CD4-positive, alpha-beta memory T cell (primary cell): ENCODE data around the gene TPM4. TPM values are rescaled to one million over a fixed set of nuclear protein-coding genes. Genes with fewer than 3 reads are reported as not detected.
A peak's percentile ranks its signal among the peaks of the same experiment; 100 is the strongest.

Experiments used
- CTCF ChIA-PET: fragments of 350-600 bp; sonication (Branson Sonifier 250); formaldehyde crosslinking; loops from one replicate; lab custom pipeline; 2021; ENCODE audit warnings: inconsistent platforms; ENCODE audit not compliant: partially characterized antibody; lab: Charles Lee
- POLR2A ChIA-PET: fragments of 350-600 bp; sonication (Branson Sonifier 250); formaldehyde crosslinking; loops from one replicate; lab custom pipeline; 2021; ENCODE audit not compliant: partially characterized antibody; lab: Charles Lee
- DNase-seq, 5 donors: peaks; one replicate each; pipeline versions ENCODE4 v3.0.0 to v3.0.0-alpha.2; 2020 to 2022; ENCODE audit warnings: mixed read lengths in 1 of 5
- H3K27ac ChIP-seq: one replicate; pipeline ENCODE4 v1.7.0; 2013; ENCODE audit warnings: low read depth, low read length
- H3K27me3 ChIP-seq: 2 replicates; pipeline ENCODE4 v1.7.0; 2013; ENCODE audit warnings: mild to moderate bottlenecking, low read length, moderate library complexity; ENCODE audit not compliant: insufficient read depth
- H3K36me3 ChIP-seq: 2 replicates; pipeline ENCODE4 v1.7.0; 2013; ENCODE audit warnings: mild to moderate bottlenecking, low read length, moderate library complexity; ENCODE audit not compliant: insufficient read depth
- H3K4me1 ChIP-seq: 2 replicates; pipeline ENCODE4 v1.7.0; 2013; ENCODE audit warnings: mild to moderate bottlenecking, low read length, moderate library complexity; ENCODE audit not compliant: insufficient read depth
- H3K4me3 ChIP-seq, 2 donors: one replicate each; pipeline ENCODE4 v1.7.0; 2013; ENCODE audit warnings: low read length in 2 of 2, mild to moderate bottlenecking in 1 of 2
- H3K9me3 ChIP-seq, 2 donors: one replicate each; pipeline ENCODE4 v1.7.0; 2013; ENCODE audit warnings: low read length in 2 of 2, control low read depth in 1 of 2; ENCODE audit not compliant: control insufficient read depth in 1 of 2
- H3K27ac Mint-ChIP-seq, 7 donors: one replicate each; pipeline ENCODE4 v1.8.0; 2020 to 2021; ENCODE audit warnings: mixed read lengths in 7 of 7, mild to moderate bottlenecking in 6 of 7, inconsistent platforms in 3 of 7, moderate library complexity in 3 of 7
- H3K27me3 Mint-ChIP-seq, 2 donors: one replicate each; pipeline ENCODE4 v1.8.0; 2020 to 2021; ENCODE audit warnings: mixed read lengths in 2 of 2
- H3K36me3 Mint-ChIP-seq, 2 donors: one replicate each; pipeline ENCODE4 v1.8.0; 2020 to 2021; ENCODE audit warnings: mixed read lengths in 2 of 2, inconsistent platforms in 1 of 2, mild to moderate bottlenecking in 1 of 2
- H3K4me1 Mint-ChIP-seq, 4 donors: one replicate each; pipeline ENCODE4 v1.8.0; 2020 to 2021; ENCODE audit warnings: mixed read lengths in 4 of 4, mild to moderate bottlenecking in 1 of 4
- H3K4me3 Mint-ChIP-seq, 8 donors: one replicate each; pipeline ENCODE4 v1.8.0; 2020 to 2021; ENCODE audit warnings: mixed read lengths in 8 of 8, mild to moderate bottlenecking in 7 of 8, moderate library complexity in 6 of 8, inconsistent platforms in 3 of 8
- H3K9me3 Mint-ChIP-seq, 8 donors: one replicate each; pipeline ENCODE4 v1.8.0; 2020 to 2021; ENCODE audit warnings: mixed read lengths in 8 of 8, mild to moderate bottlenecking in 5 of 8, inconsistent platforms in 3 of 8, moderate library complexity in 1 of 8
- intact Hi-C: fragments of 100-400 bp; cut with micrococcal nuclease; formaldehyde crosslinking; loops from one replicate; pipeline ENCODE4 v1.15.1; 2023
- polyA plus RNA-seq, 2 donors: library from polyadenylated mRNA; unstranded; fragments of 300-500 nt; fragmentation: Illumina TruSeq; gene quantifications; one replicate each; pipeline ENCODE4 v1.2.3, GENCODE V29; 2021
- total RNA-seq, 2 experiments: library from RNA; stranded (reverse); gene quantifications; one replicate each; pipeline ENCODE4 v1.2.3, GENCODE V29; 2021

TPM4 gene
- total and polyA plus RNA-seq, 4 experiments from 2014 or later = 76.7 to 134 (median 95.8) TPM

- H3K4me3 Mint-ChIP-seq = no peak overlapping the region
- intact Hi-C loops = loop anchor here (2.0 kb wide), 1 partner anchor 16 kb away; no protein-coding TSS in a partner anchor
- Histone ChIP-seq H3K4me3 (no peak overlapping the region), H3K36me3 (no peaks in the 10 kb centered on the region), H3K27ac (no peak overlapping the region), H3K27me3 (no peaks in the 10 kb centered on the region), H3K4me1 (peaks cover 12% of the 10 kb centered on the region), H3K9me3 (no peaks in the 10 kb centered on the region)
- peak overlapping the region in 4 of 7 donors; percentile 15 to 56 (median 34) for H3K27ac Mint-ChIP-seq
- DNase-seq = peak; percentile 62 to 73 (median 67)
- peaks cover 0 to 4% (median 0%) of the 10 kb centered on the region in 8 donors for H3K9me3 Mint-ChIP-seq
- peaks cover 13 to 22% (median 19%) of the 10 kb centered on the region in 4 donors for H3K4me1 Mint-ChIP-seq
- CTCF ChIA-PET = interaction anchor here (0.6 to 9.1 kb wide), 28 partner anchors 8 to 268 kb away, joined by 3 to 116 read pairs (median 6); partner anchors contain the start of genes FAM32A, HSH2D and RAB8A
- no peaks in the 10 kb centered on the region for H3K27me3 Mint-ChIP-seq
- POLR2A ChIA-PET = interaction anchor here (0.6 to 2.6 kb wide), 5 partner anchors 8 to 48 kb away, joined by 3 to 13 read pairs (median 5); partner anchors contain the start of gene RAB8A
- no peaks in the 10 kb centered on the region for H3K36me3 Mint-ChIP-seq
Measured at GRCh38 chr19:16062789-16063188, 13.5 kb upstream of the TPM4 start.

GRCh38 chr19:16064209-16064889, 11.9 kb upstream of the TPM4 start:
- intact Hi-C loops = no loop called here
- Mint-ChIP-seq H3K4me1 (peaks cover 13 to 22% (median 19%) of the 10 kb centered on the region in 4 donors), H3K27me3 (no peaks in the 10 kb centered on the region), H3K36me3 (no peaks in the 10 kb centered on the region), H3K4me3 (no peak overlapping the region), H3K27ac (no peak overlapping the region), H3K9me3 (peaks cover 0 to 4% (median 0%) of the 10 kb centered on the region in 8 donors)
- Histone ChIP-seq H3K36me3 (no peaks in the 10 kb centered on the region), H3K4me1 (peaks cover 21% of the 10 kb centered on the region), H3K4me3 (no peak overlapping the region), H3K27me3 (no peaks in the 10 kb centered on the region), H3K9me3 (no peaks in the 10 kb centered on the region), H3K27ac (no peak overlapping the region)
- ChIA-PET CTCF (interaction anchor here (0.8 to 9.1 kb wide), 16 partner anchors 9 to 253 kb away, joined by 3 to 116 read pairs (median 13); partner anchors contain the start of genes FAM32A, HSH2D and RAB8A), POLR2A (interaction anchor here (0.9 to 2.6 kb wide), 5 partner anchors 13 to 47 kb away, joined by 3 to 13 read pairs (median 3); partner anchors contain the start of gene RAB8A)
- DNase-seq = no peak

- H3K4me1 Mint-ChIP-seq = peaks cover 20 to 24% (median 21%) of the 10 kb centered on the region in 4 donors
- Histone ChIP-seq H3K4me1 (peaks cover 45% of the 10 kb centered on the region), H3K36me3 (no peaks in the 10 kb centered on the region), H3K4me3 (no peak overlapping the region), H3K9me3 (no peaks in the 10 kb centered on the region), H3K27me3 (no peaks in the 10 kb centered on the region), H3K27ac (no peak overlapping the region)
- no peaks in the 10 kb centered on the region for H3K36me3 Mint-ChIP-seq
- peaks cover 0 to 2% (median 0%) of the 10 kb centered on the region in 8 donors for H3K9me3 Mint-ChIP-seq
- ChIA-PET CTCF (interaction anchor here (0.8 to 9.1 kb wide), 15 partner anchors 9 to 261 kb away, joined by 3 to 116 read pairs (median 5); partner anchors contain the start of genes FAM32A, HSH2D, RAB8A and TPM4), POLR2A (interaction anchor here (1.0 to 1.2 kb wide), 7 partner anchors 10 to 77 kb away, joined by 3 to 5 read pairs (median 4); partner anchors contain the start of genes HSH2D and TPM4)
- peak; percentile 55 to 68 (median 56) for DNase-seq
- no peaks in the 10 kb centered on the region for H3K27me3 Mint-ChIP-seq
- intact Hi-C loops = loop anchor here (1.0 kb wide), 2 partner anchors 45 to 116 kb away; partner anchors contain the start of gene RAB8A
- H3K27ac Mint-ChIP-seq = peak overlapping the region; percentile 62 to 95 (median 79)
- peak overlapping the region in 1 of 8 donors; percentile 45 for H3K4me3 Mint-ChIP-seq
Measured at GRCh38 chr19:16066611-16067104, 9.6 kb upstream of the TPM4 start.

GRCh38 chr19:16067205-16067938, 8.9 kb upstream of the TPM4 start:
- Histone ChIP-seq H3K27me3 (no peaks in the 10 kb centered on the region), H3K36me3 (no peaks in the 10 kb centered on the region), H3K4me1 (peaks cover 52% of the 10 kb centered on the region), H3K9me3 (no peaks in the 10 kb centered on the region), H3K4me3 (no peak overlapping the region), H3K27ac (no peak overlapping the region)
- POLR2A ChIA-PET = interaction anchor here (1.0 kb wide), 2 partner anchors 19 to 77 kb away, joined by 4 to 5 read pairs; partner anchors contain the start of gene HSH2D
- DNase-seq = no peak
- CTCF ChIA-PET = interaction anchor here (1.3 to 9.1 kb wide), 10 partner anchors 9 to 118 kb away, joined by 4 to 116 read pairs (median 6); partner anchors contain the start of genes FAM32A, RAB8A and TPM4
- Mint-ChIP-seq H3K9me3 (no peaks in the 10 kb centered on the region), H3K27ac (peak overlapping the region in 1 of 7 donors; percentile 78), H3K36me3 (no peaks in the 10 kb centered on the region), H3K4me3 (no peak overlapping the region), H3K4me1 (peaks cover 17 to 22% (median 22%) of the 10 kb centered on the region in 4 donors), H3K27me3 (no peaks in the 10 kb centered on the region)
- intact Hi-C loops = no loop called here

- ChIA-PET CTCF (interaction anchor here (0.7 kb wide), 1 partner anchor 116 kb away, joined by 4 read pairs; the partner anchor contains the start of gene FAM32A), POLR2A (interaction anchor here (0.6 kb wide), 1 partner anchor 41 kb away, joined by 5 read pairs; no protein-coding TSS in a partner anchor)
- no peaks in the 10 kb centered on the region for H3K9me3 Mint-ChIP-seq
- H3K4me3 Mint-ChIP-seq = no peak overlapping the region
- H3K27ac Mint-ChIP-seq = no peak overlapping the region
- no peaks in the 10 kb centered on the region for H3K36me3 Mint-ChIP-seq
- no peaks in the 10 kb centered on the region for H3K27me3 ChIP-seq
- no peaks in the 10 kb centered on the region for H3K9me3 ChIP-seq
- intact Hi-C loops = no loop called here
- H3K4me3 ChIP-seq = no peak overlapping the region
- H3K27ac ChIP-seq = peak overlapping the region; percentile 89
- DNase-seq = no peak
- peaks cover 62% of the 10 kb centered on the region for H3K4me1 ChIP-seq
- H3K4me1 Mint-ChIP-seq = peaks cover 17 to 29% (median 26%) of the 10 kb centered on the region in 4 donors
- no peaks in the 10 kb centered on the region for H3K27me3 Mint-ChIP-seq
- no peaks in the 10 kb centered on the region for H3K36me3 ChIP-seq
Measured at GRCh38 chr19:16068696-16069259, 7.5 kb upstream of the TPM4 start.

GRCh38 chr19:16069813-16070365, 6.4 kb upstream of the TPM4 start:
- peak overlapping the region in 1 of 2 donors; percentile 46 for H3K4me3 ChIP-seq
- Mint-ChIP-seq H3K9me3 (no peaks in the 10 kb centered on the region), H3K4me3 (peak overlapping the region in 2 of 8 donors; percentile 77 to 80), H3K4me1 (peaks cover 25 to 40% (median 35%) of the 10 kb centered on the region in 4 donors), H3K36me3 (peaks cover 0 to 1% of the 10 kb centered on the region in 2 donors), H3K27ac (no peak overlapping the region), H3K27me3 (no peaks in the 10 kb centered on the region)
- no peaks in the 10 kb centered on the region for H3K36me3 ChIP-seq
- H3K9me3 ChIP-seq = no peaks in the 10 kb centered on the region
- intact Hi-C loops = loop anchor here (1.0 kb wide), 4 partner anchors 9 to 115 kb away; partner anchors contain the start of genes FAM32A and RAB8A
- H3K4me1 ChIP-seq = peaks cover 73% of the 10 kb centered on the region
- peak overlapping the region; percentile 89 for H3K27ac ChIP-seq
- no peaks in the 10 kb centered on the region for H3K27me3 ChIP-seq
- DNase-seq = no peak
- ChIA-PET POLR2A (interaction anchor here (0.8 to 4.8 kb wide), 27 partner anchors 8 to 1156 kb away, joined by 3 to 192 read pairs (median 6); partner anchors contain the start of genes AP1M1, C19orf44, CALR3 and FAM32A), CTCF (interaction anchor here (0.6 to 9.6 kb wide), 22 partner anchors 8 to 316 kb away, joined by 3 to 145 read pairs (median 5); partner anchors contain the start of genes FAM32A, HSH2D and RAB8A)
